ENCODE results near the gene GALC. TPM values are rescaled to one million over a fixed set of nuclear protein-coding genes. Genes with fewer than 3 reads are reported as not detected.

The GALC gene
- total and polyA plus RNA-seq, 2 donors from 2014 or later, result 13.6 to 29.4 TPM

GRCh38 chr14:87944987-87945604, 47.9 kb downstream of the GALC start:
- H3K36me3 ChIP-seq (ENCODE audit: control insufficient read depth in 2 of 3, insufficient read depth in 3 of 3, low read length in 3 of 3), result peaks cover 2 to 12% (median 11%) of the 10 kb centered on the region in 3 donors
- no peak overlapping the region for H3K27ac ChIP-seq (ENCODE audit: low read depth in 2 of 2, low read length in 2 of 2)
- no peaks in the 10 kb centered on the region for H3K27me3 ChIP-seq (ENCODE audit: control insufficient read depth, insufficient read depth, low read length)
- no peak overlapping the region for H3K4me3 ChIP-seq (ENCODE audit: low read length in 3 of 3)
- intact Hi-C loops (cut with DNase I), result no loop called here
- no peak overlapping the region for H3K9ac ChIP-seq (ENCODE audit: low read length in 3 of 3)
- DNase-seq, result peak in 2 of 5 donors; percentile 42 to 68
- no peaks in the 10 kb centered on the region for H3K4me1 ChIP-seq (ENCODE audit: control insufficient read depth in 2 of 3, insufficient read depth in 2 of 3, low read depth in 1 of 3, low read length in 3 of 3)
- FAIRE-seq, result peak; percentile 95
- peak; percentile 56 for TF ChIP-seq CTCF (IDR thresholded peaks at IDR 0.05; ENCODE audit: borderline replicate concordance, extremely low read depth, insufficient read depth)
- no peaks in the 10 kb centered on the region for H3K9me3 ChIP-seq (ENCODE audit: control insufficient read depth in 2 of 3, insufficient read depth in 1 of 3, low read length in 3 of 3)

GRCh38 chr14:87940894-87941293, 52.1 kb downstream of the GALC start:
- H3K4me3 ChIP-seq (ENCODE audit: low read length in 3 of 3), result no peak overlapping the region
- TF ChIP-seq CTCF (IDR thresholded peaks at IDR 0.05; ENCODE audit: borderline replicate concordance, extremely low read depth, insufficient read depth), result no peak
- no peak overlapping the region for H3K27ac ChIP-seq (ENCODE audit: low read depth in 2 of 2, low read length in 2 of 2)
- no peaks in the 10 kb centered on the region for H3K27me3 ChIP-seq (ENCODE audit: control insufficient read depth, insufficient read depth, low read length)
- H3K4me1 ChIP-seq (ENCODE audit: control insufficient read depth in 2 of 3, insufficient read depth in 2 of 3, low read depth in 1 of 3, low read length in 3 of 3), result no peaks in the 10 kb centered on the region
- FAIRE-seq (no peak), DNase-seq (no peak)
- no peaks in the 10 kb centered on the region for H3K9me3 ChIP-seq (ENCODE audit: control insufficient read depth in 2 of 3, insufficient read depth in 1 of 3, low read length in 3 of 3)
- H3K9ac ChIP-seq (ENCODE audit: low read length in 3 of 3), result no peak overlapping the region
- H3K36me3 ChIP-seq (ENCODE audit: control insufficient read depth in 2 of 3, insufficient read depth in 3 of 3, low read length in 3 of 3), result peaks cover 2 to 9% (median 5%) of the 10 kb centered on the region in 3 donors
- intact Hi-C loops (cut with DNase I), result no loop called here

DNA sequence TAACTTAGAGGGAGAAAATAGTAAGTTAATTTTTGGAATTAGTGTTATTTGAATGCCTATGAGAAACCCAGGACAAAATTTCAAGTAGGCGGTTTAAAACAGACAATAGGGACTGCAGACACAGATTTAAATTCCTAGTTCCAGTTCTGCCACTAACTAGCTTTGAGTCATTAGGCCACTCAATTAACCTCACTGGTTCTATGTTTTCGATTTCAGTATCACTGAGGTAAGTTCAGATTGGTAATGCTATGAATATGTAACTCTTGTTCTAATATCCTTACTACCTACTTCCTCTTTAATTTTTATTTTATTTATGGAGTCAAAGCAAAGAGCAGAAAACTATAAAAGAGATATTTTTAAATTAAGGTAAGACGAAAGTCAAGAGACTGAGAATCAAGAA, 52.6 kb downstream of the GALC start:
- Histone ChIP-seq H3K9me3 (ENCODE audit: control insufficient read depth in 2 of 3, insufficient read depth in 1 of 3, low read length in 3 of 3) (no peaks in the 10 kb centered on the region), H3K9ac (ENCODE audit: low read length in 3 of 3) (no peak overlapping the region), H3K4me1 (ENCODE audit: control insufficient read depth in 2 of 3, insufficient read depth in 2 of 3, low read depth in 1 of 3, low read length in 3 of 3) (no peaks in the 10 kb centered on the region), H3K27me3 (ENCODE audit: control insufficient read depth, insufficient read depth, low read length) (no peaks in the 10 kb centered on the region), H3K4me3 (ENCODE audit: low read length in 3 of 3) (no peak overlapping the region), H3K36me3 (ENCODE audit: control insufficient read depth in 2 of 3, insufficient read depth in 3 of 3, low read length in 3 of 3) (peaks cover 1 to 9% (median 5%) of the 10 kb centered on the region in 3 donors), H3K27ac (ENCODE audit: low read depth in 2 of 2, low read length in 2 of 2) (no peak overlapping the region)
- DNase-seq (no peak), FAIRE-seq (no peak)
- intact Hi-C loops (cut with DNase I), result no loop called here
- TF ChIP-seq CTCF (IDR thresholded peaks at IDR 0.05; ENCODE audit: borderline replicate concordance, extremely low read depth, insufficient read depth), result no peak

- no peaks in the 10 kb centered on the region for H3K27me3 ChIP-seq (ENCODE audit: control insufficient read depth, insufficient read depth, low read length)
- H3K9ac ChIP-seq (ENCODE audit: low read length in 3 of 3), result no peak overlapping the region
- no peak for TF ChIP-seq CTCF (IDR thresholded peaks at IDR 0.05; ENCODE audit: borderline replicate concordance, extremely low read depth, insufficient read depth)
- DNase-seq (no peak), FAIRE-seq (no peak)
- no peaks in the 10 kb centered on the region for H3K9me3 ChIP-seq (ENCODE audit: control insufficient read depth in 2 of 3, insufficient read depth in 1 of 3, low read length in 3 of 3)
- H3K4me3 ChIP-seq (ENCODE audit: low read length in 3 of 3), result no peak overlapping the region
- H3K27ac ChIP-seq (ENCODE audit: low read depth in 2 of 2, low read length in 2 of 2), result no peak overlapping the region
- H3K4me1 ChIP-seq (ENCODE audit: control insufficient read depth in 2 of 3, insufficient read depth in 2 of 3, low read depth in 1 of 3, low read length in 3 of 3), result no peaks in the 10 kb centered on the region
- H3K36me3 ChIP-seq (ENCODE audit: control insufficient read depth in 2 of 3, insufficient read depth in 3 of 3, low read length in 3 of 3), result peaks cover 0 to 9% (median 8%) of the 10 kb centered on the region in 3 donors
- intact Hi-C loops (cut with DNase I), result no loop called here
These were observed 57.1 kb downstream of the GALC start for GRCh38 chr14:87935886-87936285.

Measured in kidney (tissue), 14 donors.